ENCODE data around the gene MAST4. TPM values are rescaled to one million over a fixed set of nuclear protein-coding genes. Genes with fewer than 3 reads are reported as not detected.

Gene MAST4
- 10 to 100 TPM; 15.9 to 53.1 TPM for total RNA-seq

GRCh38 chr5:66595756-66596635 lies at the start of gene MAST4:
Gene MAST4, plus strand, starts transcription at chr5:66596393. Its CDS starts 263 bp downstream, at chr5:66596656.
- peaks cover 31 to 68% of the 10 kb centered on the region in 2 donors for H3K27me3 Mint-ChIP-seq
- H3K4me3 Mint-ChIP-seq, result peak within 1 kb of the TSS; percentile 78
- no peaks in the 10 kb centered on the region for H3K9me3 Mint-ChIP-seq
- no peaks in the 10 kb centered on the region for H3K36me3 Mint-ChIP-seq
- H3K4me1 Mint-ChIP-seq (ENCODE audit: low read depth in 2 of 2), result peaks cover 5% of the 10 kb centered on the region in 2 donors
- ATAC-seq (peak; percentile 92 to 94), DNase-seq (ENCODE audit: low spot score) (peak; percentile 75)
- no peak within 1 kb of the TSS for H3K27ac Mint-ChIP-seq

GRCh38 chr5:66546541-66546940 lies 49.7 kb upstream of the MAST4 start:
- ATAC-seq, result no peak
- H3K9me3 Mint-ChIP-seq, result peaks cover 9% of the 10 kb centered on the region
- no peak overlapping the region for H3K27ac Mint-ChIP-seq
- H3K4me1 Mint-ChIP-seq (ENCODE audit: low read depth in 2 of 2), result no peaks in the 10 kb centered on the region
- H3K27me3 Mint-ChIP-seq, result peaks cover 0 to 9% of the 10 kb centered on the region in 2 donors
- no peaks in the 10 kb centered on the region for H3K36me3 Mint-ChIP-seq
- no peak for DNase-seq (ENCODE audit: low spot score)
- H3K4me3 Mint-ChIP-seq, result no peak overlapping the region

GRCh38 chr5:66551338-66551737 lies 44.9 kb upstream of the MAST4 start:
- no peak overlapping the region for H3K27ac Mint-ChIP-seq
- ATAC-seq, result no peak
- peaks cover 9% of the 10 kb centered on the region for H3K9me3 Mint-ChIP-seq
- H3K4me3 Mint-ChIP-seq, result no peak overlapping the region
- H3K36me3 Mint-ChIP-seq, result no peaks in the 10 kb centered on the region
- DNase-seq (ENCODE audit: low spot score), result no peak
- H3K27me3 Mint-ChIP-seq, result peaks cover 4 to 9% of the 10 kb centered on the region in 2 donors
- H3K4me1 Mint-ChIP-seq (ENCODE audit: low read depth in 2 of 2), result peaks cover 4 to 5% of the 10 kb centered on the region in 2 donors

GRCh38 chr5:66551945-66552344 lies 44.2 kb upstream of the MAST4 start:
- no peak for ATAC-seq
- no peak for DNase-seq (ENCODE audit: low spot score)
- no peaks in the 10 kb centered on the region for H3K36me3 Mint-ChIP-seq
- H3K4me1 Mint-ChIP-seq (ENCODE audit: low read depth in 2 of 2), result peaks cover 4 to 5% of the 10 kb centered on the region in 2 donors
- peaks cover 4 to 9% of the 10 kb centered on the region in 2 donors for H3K27me3 Mint-ChIP-seq
- no peak overlapping the region for H3K4me3 Mint-ChIP-seq
- no peak overlapping the region for H3K27ac Mint-ChIP-seq
- peaks cover 9% of the 10 kb centered on the region for H3K9me3 Mint-ChIP-seq

DNA sequence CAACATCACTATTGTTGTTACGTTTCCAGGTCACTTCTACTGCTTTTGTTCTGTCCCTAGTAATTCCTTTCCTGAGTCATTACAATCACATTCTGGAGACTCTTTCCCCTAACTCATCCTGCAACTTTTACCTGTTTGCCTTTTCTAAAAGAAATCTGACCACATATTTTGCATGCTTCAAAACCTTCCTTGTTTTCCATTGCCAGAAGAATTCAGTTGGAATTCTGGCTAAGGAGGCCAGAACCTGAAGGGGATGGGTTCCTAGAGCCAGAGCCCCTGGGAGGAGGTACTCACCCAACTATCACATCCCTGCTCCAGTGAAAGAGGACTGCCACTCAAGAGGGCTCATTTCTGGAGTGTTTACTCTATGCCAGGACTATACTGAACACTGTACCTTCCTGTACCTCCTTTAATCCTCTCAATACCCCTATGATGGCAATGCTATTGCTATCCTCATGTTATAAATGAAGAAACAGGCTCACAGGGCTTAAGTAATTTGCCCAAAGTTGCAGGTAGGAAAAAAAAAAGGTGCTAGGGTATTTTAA lies 42.8 kb upstream of the MAST4 start:
- ATAC-seq, result no peak
- no peak overlapping the region for H3K27ac Mint-ChIP-seq

DNA sequence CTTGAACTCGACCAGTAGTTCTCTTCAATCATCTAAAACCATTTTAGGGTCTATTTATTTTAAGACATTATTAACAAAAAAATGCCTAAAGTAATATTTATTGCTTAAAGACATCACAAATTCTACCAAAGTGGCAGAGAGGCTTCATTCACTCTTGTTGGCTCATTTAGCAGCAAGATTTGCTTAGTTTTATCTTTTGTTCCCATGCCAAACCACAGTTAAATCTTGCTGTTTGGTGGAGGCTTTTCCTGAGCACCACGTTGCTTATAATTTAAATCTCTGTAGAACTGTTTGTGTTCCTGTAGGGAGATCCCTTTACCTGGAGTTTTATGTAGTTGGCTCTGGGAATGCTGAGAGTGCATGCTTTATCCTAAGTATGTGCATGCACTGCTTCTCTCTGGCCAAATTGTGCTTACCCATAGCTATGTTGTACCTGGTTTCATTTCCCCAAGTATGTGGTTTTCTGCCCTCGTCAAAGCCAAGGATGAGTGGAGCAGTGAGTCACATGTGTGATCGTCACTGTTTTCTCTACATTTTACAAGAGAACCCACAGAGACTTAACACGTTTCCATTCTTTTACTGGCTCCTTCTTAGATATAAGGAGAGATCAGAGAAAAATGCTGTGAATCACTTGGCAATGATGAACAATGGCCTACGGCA lies 42.1 kb upstream of the MAST4 start:
- peaks cover 4 to 5% of the 10 kb centered on the region in 2 donors for H3K27me3 Mint-ChIP-seq
- H3K4me1 Mint-ChIP-seq (ENCODE audit: low read depth in 2 of 2), result peaks cover 4 to 11% of the 10 kb centered on the region in 2 donors
- DNase-seq (ENCODE audit: low spot score), result no peak
- peak overlapping the region in 1 of 2 donors; percentile 16 for H3K27ac Mint-ChIP-seq
- peak; percentile 81 for ATAC-seq
- H3K36me3 Mint-ChIP-seq, result no peaks in the 10 kb centered on the region
- peaks cover 4% of the 10 kb centered on the region for H3K9me3 Mint-ChIP-seq
- H3K4me3 Mint-ChIP-seq, result no peak overlapping the region

More for the DNA sequence above, 42.8 kb upstream of the MAST4 start:
- no peaks in the 10 kb centered on the region for H3K36me3 Mint-ChIP-seq
- H3K4me1 Mint-ChIP-seq (ENCODE audit: low read depth in 2 of 2), result peaks cover 4 to 8% of the 10 kb centered on the region in 2 donors
- peaks cover 4 to 9% of the 10 kb centered on the region in 2 donors for H3K27me3 Mint-ChIP-seq
- no peak overlapping the region for H3K4me3 Mint-ChIP-seq
- DNase-seq (ENCODE audit: low spot score), result no peak
- H3K9me3 Mint-ChIP-seq, result peaks cover 6% of the 10 kb centered on the region

DNA sequence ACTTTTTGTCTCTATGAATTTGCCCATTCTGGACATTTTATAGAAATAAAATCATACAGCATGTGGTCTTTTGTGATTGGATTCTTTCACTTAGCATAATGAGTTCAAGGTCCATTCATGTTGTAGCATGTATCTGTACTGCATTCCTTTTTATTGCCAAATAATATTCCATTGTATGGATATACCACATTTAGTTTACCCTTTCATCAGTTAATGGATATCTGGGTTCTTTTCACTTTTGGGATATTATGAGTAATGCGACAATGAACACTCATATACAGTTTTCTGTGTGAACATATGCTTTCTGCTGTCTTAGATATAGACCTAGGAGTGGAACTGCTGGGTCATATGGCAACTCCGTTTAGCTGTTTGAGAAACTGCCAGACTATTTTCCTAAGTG lies 41.3 kb upstream of the MAST4 start:
- Mint-ChIP-seq H3K27me3 (peaks cover 0 to 4% of the 10 kb centered on the region in 2 donors), H3K4me1 (ENCODE audit: low read depth in 2 of 2) (peaks cover 4 to 11% of the 10 kb centered on the region in 2 donors), H3K9me3 (no peaks in the 10 kb centered on the region), H3K4me3 (no peak overlapping the region), H3K36me3 (no peaks in the 10 kb centered on the region), H3K27ac (no peak overlapping the region)
- ATAC-seq (no peak), DNase-seq (ENCODE audit: low spot score) (no peak)

- no peak for DNase-seq (ENCODE audit: low spot score)
Observed at GRCh38 chr5:66558560-66558959, 37.6 kb upstream of the MAST4 start.

GRCh38 chr5:66560371-66560770 lies 35.8 kb upstream of the MAST4 start:
- Mint-ChIP-seq H3K9me3 (no peaks in the 10 kb centered on the region), H3K4me1 (ENCODE audit: low read depth in 2 of 2) (peaks cover 0 to 6% of the 10 kb centered on the region in 2 donors), H3K27me3 (peaks cover 0 to 8% of the 10 kb centered on the region in 2 donors), H3K36me3 (no peaks in the 10 kb centered on the region), H3K27ac (no peak overlapping the region), H3K4me3 (no peak overlapping the region)
- DNase-seq (ENCODE audit: low spot score), result no peak
- no peak for ATAC-seq

More at GRCh38 chr5:66558560-66558959, 37.6 kb upstream of the MAST4 start:
- ATAC-seq, result peak; percentile 79 to 81
- peaks cover 4 to 11% of the 10 kb centered on the region in 2 donors for H3K4me1 Mint-ChIP-seq (ENCODE audit: low read depth in 2 of 2)
- no peak overlapping the region for H3K4me3 Mint-ChIP-seq
- H3K27ac Mint-ChIP-seq, result peak overlapping the region in 1 of 2 donors; percentile 35
- no peaks in the 10 kb centered on the region for H3K9me3 Mint-ChIP-seq
- H3K36me3 Mint-ChIP-seq, result no peaks in the 10 kb centered on the region
- H3K27me3 Mint-ChIP-seq, result peaks cover 0 to 8% of the 10 kb centered on the region in 2 donors

DNA sequence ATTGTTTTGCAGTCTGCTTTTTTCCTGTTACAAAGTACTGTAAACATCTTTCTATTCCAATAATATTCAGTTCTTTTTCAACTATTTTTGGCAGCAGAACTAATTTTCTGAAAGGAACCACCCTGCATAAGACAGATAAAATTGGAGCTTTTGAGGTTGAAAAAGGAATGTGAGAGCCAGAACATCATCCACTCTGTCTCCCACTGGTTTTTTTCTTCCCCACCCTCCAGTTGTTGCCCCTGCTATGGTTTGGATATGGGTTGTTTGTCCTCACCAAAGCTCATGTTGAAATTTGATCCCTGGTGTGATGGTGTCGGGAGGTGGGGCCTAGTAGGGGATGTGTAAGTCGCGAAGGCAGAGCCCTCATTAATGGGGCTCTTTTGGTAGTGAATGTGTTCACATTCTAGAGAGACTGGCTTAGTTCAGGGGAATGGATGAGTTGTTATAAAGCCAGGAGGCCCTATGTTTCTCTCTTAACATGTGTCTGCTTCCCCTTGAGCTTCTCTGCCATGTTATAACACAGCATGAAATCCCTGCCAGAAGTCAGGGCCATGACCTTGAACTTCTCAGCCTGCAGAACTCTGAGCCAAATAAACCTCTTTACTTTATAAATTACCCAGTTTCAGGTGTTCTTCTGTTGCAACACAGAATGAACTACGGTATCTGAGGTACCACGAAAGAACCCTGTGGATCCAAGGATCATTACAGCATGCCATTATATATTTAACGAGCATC lies 34.8 kb upstream of the MAST4 start:
- peaks cover 5 to 6% of the 10 kb centered on the region in 2 donors for H3K4me1 Mint-ChIP-seq (ENCODE audit: low read depth in 2 of 2)
- no peaks in the 10 kb centered on the region for H3K9me3 Mint-ChIP-seq
- H3K4me3 Mint-ChIP-seq, result no peak overlapping the region
- no peaks in the 10 kb centered on the region for H3K36me3 Mint-ChIP-seq
- no peak for ATAC-seq
- H3K27ac Mint-ChIP-seq, result no peak overlapping the region
- H3K27me3 Mint-ChIP-seq, result peaks cover 0 to 8% of the 10 kb centered on the region in 2 donors
- no peak for DNase-seq (ENCODE audit: low spot score)

GRCh38 chr5:66565878-66566277 lies 30.3 kb upstream of the MAST4 start:
- Mint-ChIP-seq H3K9me3 (peaks cover 6% of the 10 kb centered on the region), H3K27me3 (peaks cover 3 to 8% of the 10 kb centered on the region in 2 donors), H3K27ac (no peak overlapping the region), H3K4me3 (no peak overlapping the region), H3K4me1 (ENCODE audit: low read depth in 2 of 2) (peaks cover 0 to 5% of the 10 kb centered on the region in 2 donors), H3K36me3 (no peaks in the 10 kb centered on the region)
- ATAC-seq (peak in 1 of 2 donors; percentile 38), DNase-seq (ENCODE audit: low spot score) (no peak)

- Mint-ChIP-seq H3K27ac (no peak overlapping the region), H3K4me3 (no peak overlapping the region), H3K36me3 (no peaks in the 10 kb centered on the region), H3K4me1 (ENCODE audit: low read depth in 2 of 2) (peaks cover 0 to 5% of the 10 kb centered on the region in 2 donors), H3K27me3 (peaks cover 5 to 10% of the 10 kb centered on the region in 2 donors), H3K9me3 (peaks cover 6% of the 10 kb centered on the region)
- no peak for DNase-seq (ENCODE audit: low spot score)
- ATAC-seq, result no peak
Observed at GRCh38 chr5:66567474-66567873, 28.7 kb upstream of the MAST4 start.

DNA sequence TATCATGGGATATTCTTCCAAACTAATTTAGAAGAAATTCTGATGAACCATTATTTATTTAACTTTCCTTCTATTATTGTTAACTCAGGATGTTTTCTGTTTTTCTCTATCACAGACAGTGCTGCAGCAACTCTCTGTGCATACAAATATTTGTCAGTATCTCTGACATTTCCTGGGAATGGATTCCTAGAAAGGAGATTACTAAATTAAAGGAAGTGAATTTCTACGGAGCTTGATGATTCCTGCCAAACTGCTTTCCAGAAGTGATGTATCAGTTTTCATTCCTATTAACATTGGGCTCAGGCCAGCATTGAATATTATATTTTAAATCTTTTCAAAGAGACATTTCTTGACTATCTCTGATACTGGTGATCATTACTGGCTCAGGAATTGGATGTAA lies 26.0 kb upstream of the MAST4 start:
- no peak overlapping the region for H3K27ac Mint-ChIP-seq
- no peaks in the 10 kb centered on the region for H3K36me3 Mint-ChIP-seq
- H3K9me3 Mint-ChIP-seq, result peaks cover 6% of the 10 kb centered on the region
- H3K27me3 Mint-ChIP-seq, result peaks cover 10 to 23% of the 10 kb centered on the region in 2 donors
- peaks cover 0 to 5% of the 10 kb centered on the region in 2 donors for H3K4me1 Mint-ChIP-seq (ENCODE audit: low read depth in 2 of 2)
- DNase-seq (ENCODE audit: low spot score) (no peak), ATAC-seq (no peak)
- no peak overlapping the region for H3K4me3 Mint-ChIP-seq

Data from natural killer cell treated with Interleukin-12 subunit alpha and Interleukin-12 subunit beta and Interleukin-15 and Interleukin-18, amount 100 ng/mL, for 72 hours (primary cell).